Right lobe of liver (tissue), 6 donors: ENCODE results near the gene KLK8. TPM values are rescaled to one million over a fixed set of nuclear protein-coding genes. Genes with fewer than 3 reads are reported as not detected.

Source experiments
- ATAC-seq, 4 donors: fragments of 200-7000 bp; cut with Tn5 transposase; one replicate each; pipeline ENCODE4 v1.9.1; 2020; ENCODE audit warnings: mild to moderate bottlenecking in 4 of 4, moderate library complexity in 4 of 4
- DNase-seq, 3 donors: peaks; one replicate each; pipeline ENCODE4 v3.0.0-alpha.2; 2020
- H3K27ac ChIP-seq, 3 donors: fragments of 200-600 bp; one replicate each; pipeline ENCODE4 v1.8.0; 2022
- H3K27me3 ChIP-seq, 2 donors: fragments of 200-600 bp; one replicate each; pipeline ENCODE4 v1.8.0; 2022
- H3K36me3 ChIP-seq, 4 donors: fragments of 200-600 bp; sonication (generic) in 1 of 4; one replicate each; pipeline versions ENCODE4 v1.5.1 to v1.8.0; 2017 to 2022; ENCODE audit warnings: control low read depth in 1 of 4
- H3K4me1 ChIP-seq, 4 donors: fragments of 200-600 bp; sonication (generic) in 1 of 4; one replicate each; pipeline versions ENCODE4 v1.5.1 to v1.8.0; 2017 to 2022; ENCODE audit warnings: control low read depth in 1 of 4
- H3K4me3 ChIP-seq, 3 donors: fragments of 200-600 bp; one replicate each; pipeline ENCODE4 v1.8.0; 2022
- H3K9me3 ChIP-seq, 4 donors: fragments of 200-600 bp; sonication (generic) in 1 of 4; one replicate each; pipeline versions ENCODE4 v1.5.1 to v1.8.0; 2017 to 2022; ENCODE audit warnings: control low read depth in 1 of 4
- CTCF ChIP-seq, 4 donors: fragments of 200-600 bp in 3 of 4; fragments of 450-650 bp in 1 of 4; IDR thresholded peaks; one replicate each; pipeline versions ENCODE4 v1.5.1 to v1.8.0; 2016 to 2022; ENCODE audit warnings: antibody characterized with exemption in 4 of 4, mild to moderate bottlenecking in 2 of 4
- POLR2A ChIP-seq: fragments of 450-650 bp; IDR thresholded peaks from one replicate; pipeline ENCODE4 v1.6.1; 2017; ENCODE audit warnings: antibody characterized with exemption, mild to moderate bottlenecking
- WGBS: methylation state at CpG from one replicate; pipeline ENCODE4 v1.1.6; 2018; ENCODE audit warnings: low coverage, low lambda C conversion rate; ENCODE audit not compliant: insufficient coverage; ENCODE audit errors: missing lambda C conversion rate; 5-methylcytosine and 5-hydroxymethylcytosine counted together
- intact Hi-C, 2 donors: fragments of 100-400 bp; cut with DNase I; formaldehyde crosslinking; loops; one replicate each; pipeline versions ENCODE4 v1.11.2 to v1.14.1; 2022
- total RNA-seq, 6 experiments: library from RNA; depleted of rRNA in 2 of 6; stranded (reverse); fragments of >200 nt in 2 of 6; fragmentation: NEBNext Ultra II Directional in 3 of 6; extraction: Animal tissue kit (Norgen Biotek cat#: 25700) in 3 of 6; gene quantifications; one replicate each; pipeline versions ENCODE4 v1.1.0 to v1.2.4, GENCODE V29; 2016 to 2023
- donor health status: DM: no; HTN: yes; CAD: no.
- donor health status: DM: no; HTN: no; CAD: no.
- donor health status: DM: no; HTN: no; CAD: no.
- donor health status: DM: no; HTN: yes; CAD: no.
- donor health status: DM: no; HTN: yes; CAD: no.

The KLK8 gene
- total RNA-seq, 6 experiments from 2014 or later = not detected

GRCh38 chr19:50959731-50960500 lies 41.5 kb downstream of the KLK8 start:
- Histone ChIP-seq H3K27ac (no peak overlapping the region), H3K4me3 (no peak overlapping the region), H3K9me3 (no peaks in the 10 kb centered on the region), H3K4me1 (no peaks in the 10 kb centered on the region), H3K36me3 (no peaks in the 10 kb centered on the region), H3K27me3 (no peaks in the 10 kb centered on the region)
- intact Hi-C loops = no loop called here
- DNase-seq (no peak), ATAC-seq (no peak)
- TF ChIP-seq CTCF (IDR thresholded peaks at IDR 0.05) (no peak), POLR2A (no peak)
- WGBS = 30% methylated on average over 7 of the region's 9 CpGs

- Histone ChIP-seq H3K27me3 (no peaks in the 10 kb centered on the region), H3K9me3 (no peaks in the 10 kb centered on the region), H3K27ac (no peak overlapping the region), H3K36me3 (no peaks in the 10 kb centered on the region), H3K4me1 (no peaks in the 10 kb centered on the region), H3K4me3 (no peak overlapping the region)
- 30% methylated on average over 8 of the region's 8 CpGs for WGBS
- DNase-seq (no peak), ATAC-seq (no peak)
- TF ChIP-seq CTCF (IDR thresholded peaks at IDR 0.05) = no peak
- TF ChIP-seq POLR2A = no peak
- intact Hi-C loops = no loop called here
These were observed 43.8 kb downstream of the KLK8 start for GRCh38 chr19:50957587-50957986.

- DNase-seq (no peak), ATAC-seq (no peak)
- Histone ChIP-seq H3K36me3 (no peaks in the 10 kb centered on the region), H3K4me3 (no peak within 1 kb of the TSS), H3K27ac (no peak within 1 kb of the TSS), H3K27me3 (no peaks in the 10 kb centered on the region), H3K4me1 (no peaks in the 10 kb centered on the region), H3K9me3 (no peaks in the 10 kb centered on the region)
- no peak for TF ChIP-seq POLR2A
- no peak for TF ChIP-seq CTCF (IDR thresholded peaks at IDR 0.05)
- intact Hi-C loops = no loop called here
- 0% methylated on average over 2 of the region's 7 CpGs for WGBS
These were observed 48.5 kb downstream of the KLK8 start, which contains the start of gene KLK5 for GRCh38 chr19:50952910-50953309. Gene KLK5 (minus strand): TSS chr19:50953038. CDS start chr19:50952657, 381 bp downstream.

GRCh38 chr19:50949861-50950260 lies 51.5 kb downstream of the KLK8 start:
- Histone ChIP-seq H3K4me1 (no peaks in the 10 kb centered on the region), H3K4me3 (no peak overlapping the region), H3K27ac (no peak overlapping the region), H3K36me3 (no peaks in the 10 kb centered on the region), H3K27me3 (no peaks in the 10 kb centered on the region), H3K9me3 (no peaks in the 10 kb centered on the region)
- no peak for ATAC-seq
- no peak for DNase-seq
- 57% methylated on average over 18 of the region's 19 CpGs for WGBS
- intact Hi-C loops = no loop called here
- TF ChIP-seq POLR2A (no peak), CTCF (IDR thresholded peaks at IDR 0.05) (no peak)
